ENCODE results near the gene SMIM13.

Gene SMIM13

GRCh38 chr6:11153447-11153846, 59.8 kb downstream of the SMIM13 start:
- DNase-seq (ENCODE audit: low read depth, low spot score), result no peak

GRCh38 chr6:11155589-11155988, 62.0 kb downstream of the SMIM13 start:
- DNase-seq (ENCODE audit: low read depth, low spot score), result no peak

- no peak for DNase-seq (ENCODE audit: low read depth, low spot score)
These were observed 66.6 kb downstream of the SMIM13 start for GRCh38 chr6:11160199-11160598.

- DNase-seq (ENCODE audit: low read depth, low spot score), result peak; percentile 79
These were observed 67.7 kb downstream of the SMIM13 start for GRCh38 chr6:11161031-11161956.

GRCh38 chr6:11162262-11162661, 68.6 kb downstream of the SMIM13 start:
- no peak for DNase-seq (ENCODE audit: low read depth, low spot score)

GRCh38 chr6:11163932-11164331, 70.3 kb downstream of the SMIM13 start:
- DNase-seq (ENCODE audit: low read depth, low spot score), result no peak

- DNase-seq (ENCODE audit: low read depth, low spot score), result no peak
These were observed 71.3 kb downstream of the SMIM13 start for GRCh38 chr6:11164717-11165646.

GRCh38 chr6:11166948-11167347, 73.3 kb downstream of the SMIM13 start:
- no peak for DNase-seq (ENCODE audit: low read depth, low spot score)

GRCh38 chr6:11168091-11168635, 74.5 kb downstream of the SMIM13 start:
- DNase-seq (ENCODE audit: low read depth, low spot score), result no peak

- DNase-seq (ENCODE audit: low read depth, low spot score), result no peak
These were observed 78.3 kb downstream of the SMIM13 start for GRCh38 chr6:11171952-11172351.

GRCh38 chr6:11172501-11173327, 79.1 kb downstream of the SMIM13 start:
- peak; percentile 74 for DNase-seq (ENCODE audit: low read depth, low spot score)

- no peak for DNase-seq (ENCODE audit: low read depth, low spot score)
These were observed 80.6 kb downstream of the SMIM13 start for GRCh38 chr6:11174242-11174611.

- no peak for DNase-seq (ENCODE audit: low read depth, low spot score)
These were observed 83.6 kb downstream of the SMIM13 start for GRCh38 chr6:11177271-11177670.

- DNase-seq (ENCODE audit: low read depth, low spot score), result no peak
These were observed 85.4 kb downstream of the SMIM13 start for GRCh38 chr6:11179088-11179418.

GRCh38 chr6:11179419-11180202, 86.0 kb downstream of the SMIM13 start:
- DNase-seq (ENCODE audit: low read depth, low spot score), result no peak

GRCh38 chr6:11181478-11182136, 88.0 kb downstream of the SMIM13 start:
- DNase-seq (ENCODE audit: low read depth, low spot score), result no peak

- DNase-seq (ENCODE audit: low read depth, low spot score), result no peak
These were observed 90.2 kb downstream of the SMIM13 start for GRCh38 chr6:11183761-11184362.

- no peak for DNase-seq (ENCODE audit: low read depth, low spot score)
These were observed 91.7 kb downstream of the SMIM13 start for GRCh38 chr6:11185204-11185842.

- no peak for DNase-seq (ENCODE audit: low read depth, low spot score)
These were observed 93.7 kb downstream of the SMIM13 start for GRCh38 chr6:11187301-11187700.
